Activated T-cell treated with anti-CD3 and anti-CD28 coated beads, Interleukin-2, amount 50 U/mL, for 1 hour (primary cell): ENCODE measurements around the gene LRP1.

Experiments
- DNase-seq: peaks from one replicate; pipeline ENCODE4 v3.0.0-alpha.2; 2020

LRP1 gene

GRCh38 chr12:57240066-57240921, 112.0 kb downstream of the LRP1 start:
- peak; percentile 76 for DNase-seq

GRCh38 chr12:57240926-57241401, 112.7 kb downstream of the LRP1 start:
- peak; percentile 45 for DNase-seq

GRCh38 chr12:57241402-57242310, 113.4 kb downstream of the LRP1 start:
- no peak for DNase-seq

GRCh38 chr12:57242329-57242690, 114.0 kb downstream of the LRP1 start:
- no peak for DNase-seq

- DNase-seq = peak; percentile 76
These were observed 114.6 kb downstream of the LRP1 start for GRCh38 chr12:57242691-57243454.

GRCh38 chr12:57243521-57244311, 115.4 kb downstream of the LRP1 start:
- peak; percentile 85 for DNase-seq

GRCh38 chr12:57244312-57244696, 116.0 kb downstream of the LRP1 start:
- no peak for DNase-seq

- no peak for DNase-seq
These were observed 118.8 kb downstream of the LRP1 start for GRCh38 chr12:57247041-57247440.

GRCh38 chr12:57248934-57249742, 120.9 kb downstream of the LRP1 start:
- no peak for DNase-seq

- no peak for DNase-seq
These were observed 122.3 kb downstream of the LRP1 start for GRCh38 chr12:57250541-57250940.

- DNase-seq = no peak
These were observed 122.7 kb downstream of the LRP1 start, which contains the start of gene STAC3 for GRCh38 chr12:57250956-57251355. STAC3 (minus strand) TSS chr12:57251187; CDS start chr12:57249636, 1,551 bp downstream.

GRCh38 chr12:57254506-57255280, 126.4 kb downstream of the LRP1 start:
- no peak for DNase-seq

GRCh38 chr12:57255916-57256315, 127.6 kb downstream of the LRP1 start:
- DNase-seq = no peak

- DNase-seq = no peak
These were observed 131.0 kb downstream of the LRP1 start for GRCh38 chr12:57258977-57259970.

GRCh38 chr12:57260366-57260765, 132.1 kb downstream of the LRP1 start:
- DNase-seq = no peak

- DNase-seq = no peak
These were observed 133.2 kb downstream of the LRP1 start for GRCh38 chr12:57261428-57261865.

- no peak for DNase-seq
These were observed 134.0 kb downstream of the LRP1 start for GRCh38 chr12:57262126-57262822.
